Neural crest cell (in vitro differentiated cells): ENCODE measurements around the gene MARK4. TPM values are rescaled to one million over a fixed set of nuclear protein-coding genes. Genes with fewer than 3 reads are reported as not detected.

Experiments
- DNase-seq: peaks from one replicate; pipeline ENCODE4 v3.0.0; 2021; ENCODE audit warnings: low read depth, mixed read lengths, low spot score
- H3K27ac Mint-ChIP-seq: one replicate; pipeline ENCODE4 v1.8.0; 2021; ENCODE audit warnings: mild to moderate bottlenecking, mixed read lengths; ENCODE audit not compliant: unreplicated experiment
- H3K27me3 Mint-ChIP-seq: 2 replicates; pipeline ENCODE4 v1.8.0; 2021; ENCODE audit warnings: low read depth, mild to moderate bottlenecking, mixed read lengths
- H3K36me3 Mint-ChIP-seq: 2 replicates; pipeline ENCODE4 v1.8.0; 2021; ENCODE audit warnings: low read depth, mild to moderate bottlenecking, mixed read lengths
- H3K4me1 Mint-ChIP-seq: 2 replicates; pipeline ENCODE4 v1.8.0; 2021; ENCODE audit warnings: mixed read lengths
- H3K4me3 Mint-ChIP-seq: one replicate; pipeline ENCODE4 v1.8.0; 2021; ENCODE audit warnings: mild to moderate bottlenecking, mixed read lengths
- H3K9me3 Mint-ChIP-seq: 2 replicates; pipeline ENCODE4 v1.8.0; 2021; ENCODE audit warnings: mixed read lengths
- CTCF ChIP-seq: fragments of 200-600 bp; sonication (generic); conservative IDR thresholded peaks from 2 replicates; pipeline ENCODE4 v1.5.0; 2021; ENCODE audit warnings: antibody characterized with exemption, mild to moderate bottlenecking
- total RNA-seq: library from RNA; stranded (reverse); gene quantifications from 2 replicates; pipeline ENCODE4 v1.2.1, GENCODE V29; 2021

Gene MARK4
- total RNA-seq, 1 donor from 2014 or later = 59.8 TPM

GRCh38 chr19:45244133-45244794, 6.8 kb upstream of the MARK4 start:
- no peak for TF ChIP-seq CTCF
- peaks cover 13% of the 10 kb centered on the region for H3K27me3 Mint-ChIP-seq
- no peaks in the 10 kb centered on the region for H3K36me3 Mint-ChIP-seq
- peak overlapping the region; percentile 92 for H3K27ac Mint-ChIP-seq
- no peak for DNase-seq
- peak overlapping the region; percentile 25 for H3K4me3 Mint-ChIP-seq
- peaks cover 33% of the 10 kb centered on the region for H3K4me1 Mint-ChIP-seq
- no peaks in the 10 kb centered on the region for H3K9me3 Mint-ChIP-seq

- Mint-ChIP-seq H3K27me3 (peaks cover 11% of the 10 kb centered on the region), H3K9me3 (no peaks in the 10 kb centered on the region), H3K27ac (peak within 1 kb of the TSS; percentile 92), H3K4me3 (peak within 1 kb of the TSS; percentile 25), H3K4me1 (peaks cover 33% of the 10 kb centered on the region), H3K36me3 (no peaks in the 10 kb centered on the region)
- no peak for DNase-seq
- TF ChIP-seq CTCF = no peak
These were observed 5.7 kb upstream of the MARK4 start, which contains the start of gene EXOC3L2 for GRCh38 chr19:45245334-45245787. EXOC3L2 (minus strand) TSS chr19:45245407; CDS start chr19:45239045, 6,362 bp downstream.

GRCh38 chr19:45245826-45246225, 5.2 kb upstream of the MARK4 start:
- Mint-ChIP-seq H3K4me3 (no peak overlapping the region), H3K27me3 (peaks cover 13% of the 10 kb centered on the region), H3K4me1 (peaks cover 36% of the 10 kb centered on the region), H3K27ac (no peak overlapping the region), H3K36me3 (no peaks in the 10 kb centered on the region), H3K9me3 (no peaks in the 10 kb centered on the region)
- TF ChIP-seq CTCF = no peak
- DNase-seq = no peak

GRCh38 chr19:45247136-45247535, 3.9 kb upstream of the MARK4 start:
- no peak for TF ChIP-seq CTCF
- no peaks in the 10 kb centered on the region for H3K36me3 Mint-ChIP-seq
- H3K27ac Mint-ChIP-seq = no peak overlapping the region
- no peak overlapping the region for H3K4me3 Mint-ChIP-seq
- no peaks in the 10 kb centered on the region for H3K9me3 Mint-ChIP-seq
- peaks cover 32% of the 10 kb centered on the region for H3K4me1 Mint-ChIP-seq
- peaks cover 8% of the 10 kb centered on the region for H3K27me3 Mint-ChIP-seq
- no peak for DNase-seq

GRCh38 chr19:45249261-45250033, 1.6 kb upstream of the MARK4 start:
- Mint-ChIP-seq H3K4me3 (peak overlapping the region; percentile 85), H3K27me3 (peaks cover 5% of the 10 kb centered on the region), H3K27ac (no peak overlapping the region), H3K9me3 (no peaks in the 10 kb centered on the region), H3K4me1 (peaks cover 39% of the 10 kb centered on the region), H3K36me3 (no peaks in the 10 kb centered on the region)
- no peak for TF ChIP-seq CTCF
- DNase-seq = no peak
